Progenitor cell of endocrine pancreas (in vitro differentiated cells): ENCODE data around the gene NELL1. TPM values are rescaled to one million over a fixed set of nuclear protein-coding genes. Genes with fewer than 3 reads are reported as not detected.

Experiments used
- DNase-seq: peaks from one replicate; pipeline ENCODE4 v3.0.0; 2021; ENCODE audit warnings: low spot score; ENCODE audit not compliant: unreplicated experiment
- H3K27ac Mint-ChIP-seq: 2 replicates; pipeline ENCODE4 v1.8.0; 2021; ENCODE audit warnings: mild to moderate bottlenecking, moderate library complexity, mixed read lengths
- H3K27me3 Mint-ChIP-seq: 2 replicates; pipeline ENCODE4 v1.8.0; 2021; ENCODE audit warnings: mixed read lengths
- H3K36me3 Mint-ChIP-seq: 2 replicates; pipeline ENCODE4 v1.8.0; 2022; ENCODE audit warnings: mixed read lengths; ENCODE audit not compliant: insufficient read depth
- H3K4me1 Mint-ChIP-seq: 2 replicates; pipeline ENCODE4 v1.8.0; 2021; ENCODE audit warnings: low read depth, mixed read lengths
- H3K4me3 Mint-ChIP-seq: 2 replicates; pipeline ENCODE4 v1.8.0; 2021; ENCODE audit warnings: low read depth, mild to moderate bottlenecking, moderate library complexity, mixed read lengths
- H3K9me3 Mint-ChIP-seq: 2 replicates; pipeline ENCODE4 v1.8.0; 2021; ENCODE audit warnings: low read depth, mixed read lengths
- total RNA-seq: library from RNA; stranded (reverse); gene quantifications from 2 replicates; pipeline ENCODE4 v1.2.1, GENCODE V29; 2021
- TF ChIP-seq, protein P1 (sequence below): fragments of 200-600 bp; sonication (generic); IDR thresholded peaks from one replicate; pipeline ENCODE4 v1.5.0; 2021; ENCODE audit warnings: antibody characterized with exemption, mild to moderate bottlenecking; ENCODE audit not compliant: unreplicated experiment

NELL1 gene
- total RNA-seq, 1 donor from 2014 or later, result 2.2 TPM

DNA sequence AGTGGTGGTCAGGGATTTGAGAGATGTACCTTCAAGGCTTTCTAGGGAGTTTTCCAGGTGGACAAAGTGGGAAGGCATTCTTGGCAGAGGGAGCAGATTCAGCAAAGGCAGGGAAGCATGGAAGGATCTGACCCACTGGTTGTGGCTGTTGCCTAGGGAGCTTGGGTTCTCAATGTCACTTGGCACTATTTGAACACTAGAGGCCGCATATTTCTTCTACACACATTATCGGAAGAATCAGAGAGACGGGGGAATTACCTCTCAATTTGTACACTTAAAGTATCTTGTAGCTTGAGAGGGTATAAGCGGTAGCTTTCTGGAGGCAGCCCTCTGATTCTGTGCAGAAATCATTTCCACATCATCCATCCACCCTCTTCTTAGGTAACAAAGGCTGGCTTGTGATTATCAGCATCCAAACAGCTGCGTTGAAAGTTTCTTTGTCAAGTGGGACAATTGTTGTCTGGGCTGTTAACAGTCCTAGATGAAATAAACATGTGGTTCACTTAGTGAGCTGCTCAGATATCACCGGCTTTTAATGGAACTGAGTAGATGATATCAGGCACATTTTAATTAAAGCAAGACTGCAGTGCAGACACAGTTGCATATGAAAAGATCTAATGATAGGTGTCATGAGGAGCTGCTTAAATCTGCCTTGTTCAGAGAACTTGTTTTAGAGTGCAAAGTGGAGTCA lies 2.6 kb downstream of the NELL1 start:
- peaks cover 14% of the 10 kb centered on the region for H3K4me1 Mint-ChIP-seq
- no peak for DNase-seq

DNA sequence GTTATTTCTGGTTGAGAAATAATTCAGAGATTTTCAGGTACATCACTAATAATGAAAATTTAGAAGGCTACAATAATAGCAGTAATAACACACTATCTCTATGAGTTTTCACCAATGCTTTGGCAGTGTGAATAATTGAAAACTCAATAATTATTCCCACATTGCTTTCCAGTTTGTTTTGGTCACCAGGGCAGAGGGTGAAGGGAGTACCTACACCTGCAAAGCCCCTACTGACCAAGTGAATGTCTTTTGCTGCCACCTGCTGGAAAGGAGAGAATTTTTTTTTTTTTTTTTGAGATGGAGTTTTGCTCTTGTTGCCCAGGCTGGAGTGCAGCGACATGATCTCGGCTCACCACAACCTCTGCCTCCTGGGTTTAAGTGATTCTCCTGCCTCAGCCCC lies 3.2 kb downstream of the NELL1 start:
- no peaks in the 10 kb centered on the region for H3K9me3 Mint-ChIP-seq
- no peak overlapping the region for H3K4me3 Mint-ChIP-seq
- no peaks in the 10 kb centered on the region for H3K36me3 Mint-ChIP-seq
- H3K4me1 Mint-ChIP-seq, result peaks cover 14% of the 10 kb centered on the region
- H3K27ac Mint-ChIP-seq, result no peak overlapping the region
- TF ChIP-seq, protein P1, sequence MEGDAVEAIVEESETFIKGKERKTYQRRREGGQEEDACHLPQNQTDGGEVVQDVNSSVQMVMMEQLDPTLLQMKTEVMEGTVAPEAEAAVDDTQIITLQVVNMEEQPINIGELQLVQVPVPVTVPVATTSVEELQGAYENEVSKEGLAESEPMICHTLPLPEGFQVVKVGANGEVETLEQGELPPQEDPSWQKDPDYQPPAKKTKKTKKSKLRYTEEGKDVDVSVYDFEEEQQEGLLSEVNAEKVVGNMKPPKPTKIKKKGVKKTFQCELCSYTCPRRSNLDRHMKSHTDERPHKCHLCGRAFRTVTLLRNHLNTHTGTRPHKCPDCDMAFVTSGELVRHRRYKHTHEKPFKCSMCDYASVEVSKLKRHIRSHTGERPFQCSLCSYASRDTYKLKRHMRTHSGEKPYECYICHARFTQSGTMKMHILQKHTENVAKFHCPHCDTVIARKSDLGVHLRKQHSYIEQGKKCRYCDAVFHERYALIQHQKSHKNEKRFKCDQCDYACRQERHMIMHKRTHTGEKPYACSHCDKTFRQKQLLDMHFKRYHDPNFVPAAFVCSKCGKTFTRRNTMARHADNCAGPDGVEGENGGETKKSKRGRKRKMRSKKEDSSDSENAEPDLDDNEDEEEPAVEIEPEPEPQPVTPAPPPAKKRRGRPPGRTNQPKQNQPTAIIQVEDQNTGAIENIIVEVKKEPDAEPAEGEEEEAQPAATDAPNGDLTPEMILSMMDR, result peak; percentile 51
- peaks cover 72% of the 10 kb centered on the region for H3K27me3 Mint-ChIP-seq
- no peak for DNase-seq

More for the DNA sequence above, 2.6 kb downstream of the NELL1 start:
- TF ChIP-seq, protein P1, result peak; percentile 41
- Mint-ChIP-seq H3K4me3 (no peak overlapping the region), H3K36me3 (no peaks in the 10 kb centered on the region), H3K27me3 (peaks cover 77% of the 10 kb centered on the region), H3K27ac (peak overlapping the region; percentile 0), H3K9me3 (no peaks in the 10 kb centered on the region)

DNA sequence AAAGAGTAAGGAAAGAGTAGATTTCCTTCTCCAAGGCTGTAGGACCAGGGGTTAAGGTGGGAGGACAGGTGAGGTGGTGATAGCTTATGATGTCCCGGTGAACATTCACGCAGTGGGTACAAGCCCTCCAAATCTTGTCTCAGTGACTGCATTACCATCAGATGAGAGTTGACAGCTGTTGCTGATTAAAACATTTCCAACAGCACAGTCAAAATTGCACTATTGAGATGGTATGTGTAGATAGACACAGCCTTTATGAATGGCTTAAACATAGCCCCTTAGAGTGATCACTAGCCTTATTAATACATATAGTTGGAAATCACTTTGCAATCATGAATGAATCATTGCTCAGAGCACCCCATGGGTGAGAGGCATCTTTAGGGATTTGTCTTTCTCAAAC lies 7.3 kb downstream of the NELL1 start:
- no peak overlapping the region for H3K4me3 Mint-ChIP-seq
- no peaks in the 10 kb centered on the region for H3K4me1 Mint-ChIP-seq
- no peak for DNase-seq
- no peaks in the 10 kb centered on the region for H3K36me3 Mint-ChIP-seq
- H3K9me3 Mint-ChIP-seq, result peaks cover 4% of the 10 kb centered on the region
- TF ChIP-seq, protein P1, result no peak
- no peak overlapping the region for H3K27ac Mint-ChIP-seq
- peaks cover 36% of the 10 kb centered on the region for H3K27me3 Mint-ChIP-seq

DNA sequence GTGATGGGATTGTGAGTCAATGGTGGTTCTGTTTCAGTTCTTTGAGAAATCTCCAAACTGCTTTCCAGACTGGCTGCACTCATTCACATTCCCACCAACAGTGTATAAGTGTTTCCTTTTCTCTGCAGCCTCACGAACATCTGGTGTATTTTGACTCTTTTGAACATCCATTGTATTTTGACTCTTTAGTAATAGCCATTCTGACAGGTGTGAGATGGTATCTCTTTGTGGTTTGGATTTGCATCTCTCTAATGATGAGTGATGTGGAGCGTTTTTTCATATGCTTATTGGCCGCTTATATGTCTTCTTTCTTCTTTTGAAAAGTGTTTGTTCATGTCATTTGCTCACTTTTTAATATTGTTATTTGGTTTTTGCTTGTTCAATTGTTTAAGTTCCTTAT lies 19.4 kb downstream of the NELL1 start:
- no peaks in the 10 kb centered on the region for H3K27me3 Mint-ChIP-seq
- no peak for DNase-seq
- H3K4me3 Mint-ChIP-seq, result no peak overlapping the region
- TF ChIP-seq, protein P1, result no peak
- peaks cover 3% of the 10 kb centered on the region for H3K9me3 Mint-ChIP-seq
- H3K4me1 Mint-ChIP-seq, result no peaks in the 10 kb centered on the region
- no peaks in the 10 kb centered on the region for H3K36me3 Mint-ChIP-seq
- no peak overlapping the region for H3K27ac Mint-ChIP-seq

DNA sequence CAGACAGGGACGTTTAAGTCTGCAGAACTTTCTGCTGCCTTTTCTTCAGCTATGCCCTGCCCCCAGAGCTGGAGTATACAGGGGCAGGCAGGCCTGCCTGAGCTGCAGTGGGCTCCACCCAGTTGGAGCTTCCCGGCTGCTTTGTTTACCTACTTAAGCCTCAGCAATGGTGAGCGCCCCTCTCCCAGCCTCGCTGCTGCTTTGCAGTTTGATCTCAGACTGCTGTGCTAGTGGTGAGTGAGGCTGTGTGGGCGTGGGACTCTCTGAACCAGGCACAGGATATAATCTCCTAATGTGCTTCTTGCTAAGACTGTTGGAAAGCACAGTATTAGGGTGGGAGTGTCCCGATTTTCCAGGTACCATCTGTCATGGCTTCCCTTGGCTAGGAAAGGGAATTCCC lies 38.5 kb downstream of the NELL1 start:
- Mint-ChIP-seq H3K36me3 (peaks cover 1% of the 10 kb centered on the region), H3K27me3 (no peaks in the 10 kb centered on the region), H3K4me1 (no peaks in the 10 kb centered on the region), H3K9me3 (peaks cover 21% of the 10 kb centered on the region), H3K27ac (no peak overlapping the region), H3K4me3 (no peak overlapping the region)
- TF ChIP-seq, protein P1, result no peak
- DNase-seq, result no peak
